HAP-1 (cell line): ENCODE data around the gene MYOG.

Experiments used
- DNase-seq, 2 experiments: peaks; one replicate each; pipeline ENCODE4 v3.0.0-alpha.2; 2016 to 2020; ENCODE audit warnings: low spot score in 2 of 2
- H3K27me3 ChIP-seq: fragments of 250-450 bp; sonication (Bioruptor Pico); 2 replicates; pipeline ENCODE4 v1.5.1; 2020; ENCODE audit warnings: low read depth, mild to moderate bottlenecking, moderate library complexity
- H3K36me3 ChIP-seq: fragments of 250-450 bp; sonication (Bioruptor Pico); replicated peaks from 2 replicates; pipeline ENCODE4 v1.5.1; 2020; ENCODE audit warnings: mild to moderate bottlenecking
- H3K4me1 ChIP-seq: fragments of 250-450 bp; sonication (Bioruptor Pico); 2 replicates; pipeline ENCODE4 v1.5.1; 2020; ENCODE audit warnings: mild to moderate bottlenecking
- H3K4me3 ChIP-seq: fragments of 250-450 bp; sonication (Bioruptor Pico); 2 replicates; pipeline ENCODE4 v1.5.1; 2020; ENCODE audit warnings: mild to moderate bottlenecking, moderate library complexity
- H3K9me3 ChIP-seq: fragments of 250-450 bp; sonication (Bioruptor Pico); 2 replicates; pipeline ENCODE4 v1.5.1; 2020; ENCODE audit warnings: mild to moderate bottlenecking, moderate library complexity
- in situ Hi-C: fragments of 300-500 bp; cut with MboI; formaldehyde crosslinking; loops from 3 replicates; pipeline ENCODE4 v1.14.3; 2020; ENCODE audit warnings: low sequenced_read_pairs, inconsistent platforms, mixed read lengths

Gene MYOG

GRCh38 chr1:203103829-203104495 lies 18.1 kb upstream of the MYOG start:
- in situ Hi-C loops = no loop called here
- no peak for DNase-seq
- H3K4me1 ChIP-seq = no peaks in the 10 kb centered on the region
- peaks cover 12% of the 10 kb centered on the region for H3K27me3 ChIP-seq
- no peak overlapping the region for H3K4me3 ChIP-seq
- no peaks in the 10 kb centered on the region for H3K9me3 ChIP-seq
- no peaks in the 10 kb centered on the region for H3K36me3 ChIP-seq

GRCh38 chr1:203103216-203103615 lies 17.4 kb upstream of the MYOG start:
- Histone ChIP-seq H3K27me3 (peaks cover 5% of the 10 kb centered on the region), H3K36me3 (no peaks in the 10 kb centered on the region), H3K4me1 (no peaks in the 10 kb centered on the region), H3K9me3 (no peaks in the 10 kb centered on the region), H3K4me3 (no peak overlapping the region)
- DNase-seq = no peak
- in situ Hi-C loops = no loop called here

- Histone ChIP-seq H3K9me3 (no peaks in the 10 kb centered on the region), H3K36me3 (no peaks in the 10 kb centered on the region), H3K27me3 (no peaks in the 10 kb centered on the region), H3K4me1 (no peaks in the 10 kb centered on the region), H3K4me3 (no peak overlapping the region)
- in situ Hi-C loops = no loop called here
- no peak for DNase-seq
Observed at GRCh38 chr1:203101813-203102634, 16.2 kb upstream of the MYOG start.

- H3K36me3 ChIP-seq = no peaks in the 10 kb centered on the region
Observed at GRCh38 chr1:203100516-203100869, 14.7 kb upstream of the MYOG start.

GRCh38 chr1:203099805-203100515 lies 14.1 kb upstream of the MYOG start:
- Histone ChIP-seq H3K27me3 (no peaks in the 10 kb centered on the region), H3K4me1 (no peaks in the 10 kb centered on the region), H3K4me3 (no peak overlapping the region), H3K36me3 (no peaks in the 10 kb centered on the region), H3K9me3 (0 out of 2 replicates have a peak, but pooled peaks cover 4% of the 10 kb centered on the region)
- no peak for DNase-seq
- in situ Hi-C loops = no loop called here

More at GRCh38 chr1:203100516-203100869, 14.7 kb upstream of the MYOG start:
- no peak overlapping the region for H3K4me3 ChIP-seq
- in situ Hi-C loops = no loop called here
- no peaks in the 10 kb centered on the region for H3K27me3 ChIP-seq
- H3K4me1 ChIP-seq = no peaks in the 10 kb centered on the region
- no peak for DNase-seq
- H3K9me3 ChIP-seq = no peaks in the 10 kb centered on the region

- in situ Hi-C loops = no loop called here
- H3K4me1 ChIP-seq = no peaks in the 10 kb centered on the region
- no peaks in the 10 kb centered on the region for H3K27me3 ChIP-seq
- H3K9me3 ChIP-seq = peaks cover 6% of the 10 kb centered on the region; the same call in 1 of the 2 replicates
- H3K4me3 ChIP-seq = no peak overlapping the region
- no peak for DNase-seq
- no peaks in the 10 kb centered on the region for H3K36me3 ChIP-seq
Observed at GRCh38 chr1:203098914-203099520, 13.2 kb upstream of the MYOG start.

GRCh38 chr1:203098445-203098844 lies 12.6 kb upstream of the MYOG start:
- no peak for DNase-seq
- H3K27me3 ChIP-seq = no peaks in the 10 kb centered on the region
- no peaks in the 10 kb centered on the region for H3K36me3 ChIP-seq
- H3K4me3 ChIP-seq = no peak overlapping the region
- H3K4me1 ChIP-seq = no peaks in the 10 kb centered on the region
- peaks cover 6% of the 10 kb centered on the region; the same call in 1 of the 2 replicates for H3K9me3 ChIP-seq
- in situ Hi-C loops = no loop called here

GRCh38 chr1:203097001-203097400 lies 11.2 kb upstream of the MYOG start:
- H3K4me1 ChIP-seq = no peaks in the 10 kb centered on the region
- H3K9me3 ChIP-seq = peaks cover 6% of the 10 kb centered on the region; the same call in 1 of the 2 replicates
- H3K36me3 ChIP-seq = no peaks in the 10 kb centered on the region
- DNase-seq = no peak
- in situ Hi-C loops = no loop called here
- no peak overlapping the region for H3K4me3 ChIP-seq
- H3K27me3 ChIP-seq = no peaks in the 10 kb centered on the region

- in situ Hi-C loops = no loop called here
- H3K9me3 ChIP-seq = peaks cover 6% of the 10 kb centered on the region; the same call in 1 of the 2 replicates
- H3K4me3 ChIP-seq = no peak overlapping the region
- no peaks in the 10 kb centered on the region for H3K4me1 ChIP-seq
- no peaks in the 10 kb centered on the region for H3K36me3 ChIP-seq
- no peak for DNase-seq
- H3K27me3 ChIP-seq = no peaks in the 10 kb centered on the region
Observed at GRCh38 chr1:203096566-203096965, 10.8 kb upstream of the MYOG start.

- Histone ChIP-seq H3K27me3 (no peaks in the 10 kb centered on the region), H3K36me3 (no peaks in the 10 kb centered on the region), H3K4me3 (no peak overlapping the region), H3K9me3 (peaks cover 6% of the 10 kb centered on the region; the same call in 1 of the 2 replicates), H3K4me1 (no peaks in the 10 kb centered on the region)
- in situ Hi-C loops = no loop called here
- no peak for DNase-seq
Observed at GRCh38 chr1:203095061-203095690, 9.4 kb upstream of the MYOG start.

- Histone ChIP-seq H3K9me3 (peaks cover 6% of the 10 kb centered on the region; the same call in 1 of the 2 replicates), H3K36me3 (no peaks in the 10 kb centered on the region), H3K4me1 (no peaks in the 10 kb centered on the region), H3K4me3 (no peak overlapping the region), H3K27me3 (no peaks in the 10 kb centered on the region; the same call in 1 of the 2 replicates)
- in situ Hi-C loops = no loop called here
- no peak for DNase-seq
Observed at GRCh38 chr1:203093754-203094410, 8.1 kb upstream of the MYOG start.

- H3K36me3 ChIP-seq = no peaks in the 10 kb centered on the region
- in situ Hi-C loops = no loop called here
- no peak overlapping the region for H3K4me3 ChIP-seq
Observed at GRCh38 chr1:203091761-203092330, 6.0 kb upstream of the MYOG start.

More at GRCh38 chr1:203091761-203092330, 6.0 kb upstream of the MYOG start:
- Histone ChIP-seq H3K27me3 (peaks cover 2% of the 10 kb centered on the region; the same call in 1 of the 2 replicates), H3K9me3 (peaks cover 6% of the 10 kb centered on the region; the same call in 1 of the 2 replicates), H3K4me1 (no peaks in the 10 kb centered on the region)
- DNase-seq = no peak
